Spleen (tissue), 11 donors: ENCODE data around the gene DOCK4. TPM values are rescaled to one million over a fixed set of nuclear protein-coding genes. Genes with fewer than 3 reads are reported as not detected.

Source experiments
- DNase-seq: peaks from one replicate; pipeline ENCODE4 v3.0.0-alpha.2; 2020
- H3K27ac ChIP-seq, 8 donors: fragments of 200-600 bp; sonication (generic) in 7 of 8; 1 replicate in 4 of 8; 2 replicates in 4 of 8; pipeline versions ENCODE4 v1.5.0 to v1.8.0; 2016 to 2021; ENCODE audit warnings: inconsistent platforms in 4 of 8, mild to moderate bottlenecking in 4 of 8, moderate library complexity in 1 of 8
- H3K27me3 ChIP-seq, 7 donors: fragments of 200-600 bp; sonication (generic) in 6 of 7; replicated peaks in 1 of 7; 1 replicate in 4 of 7; 2 replicates in 3 of 7; pipeline versions ENCODE4 v1.5.0 to v1.8.0; 2016 to 2021; ENCODE audit warnings: inconsistent platforms in 3 of 7, mild to moderate bottlenecking in 1 of 7
- H3K36me3 ChIP-seq, 6 donors: fragments of 200-600 bp; sonication (generic) in 5 of 6; 1 replicate in 4 of 6; 2 replicates in 2 of 6; pipeline versions ENCODE4 v1.5.0 to v1.8.0; 2016 to 2021; ENCODE audit warnings: inconsistent platforms in 2 of 6
- H3K4me1 ChIP-seq, 6 donors: fragments of 200-600 bp; sonication (generic) in 5 of 6; 1 replicate in 3 of 6; 2 replicates in 3 of 6; pipeline versions ENCODE4 v1.5.0 to v1.8.0; 2016 to 2021; ENCODE audit warnings: inconsistent platforms in 3 of 6
- H3K4me3 ChIP-seq, 8 donors: fragments of 200-600 bp; sonication (generic) in 7 of 8; 1 replicate in 4 of 8; 2 replicates in 4 of 8; pipeline versions ENCODE4 v1.5.0 to v1.8.0; 2016 to 2021; ENCODE audit warnings: inconsistent platforms in 4 of 8, mild to moderate bottlenecking in 4 of 8, moderate library complexity in 2 of 8
- H3K9me3 ChIP-seq, 8 donors: fragments of 200-600 bp; sonication (generic) in 7 of 8; 1 replicate in 4 of 8; 2 replicates in 4 of 8; pipeline versions ENCODE4 v1.5.0 to v1.8.0; 2016 to 2021; ENCODE audit warnings: inconsistent platforms in 4 of 8
- CTCF ChIP-seq, 11 experiments: fragments of 200-600 bp in 7 of 11; fragments of 450-650 bp in 4 of 11; sonication (generic) in 4 of 11; IDR thresholded peaks in 8 of 11; conservative IDR thresholded peaks in 3 of 11; 1 replicate in 7 of 11; 2 replicates in 4 of 11; pipeline versions ENCODE4 v1.4.0 to v1.8.0; 2016 to 2021; ENCODE audit warnings: antibody characterized with exemption in 11 of 11, inconsistent platforms in 4 of 11, mild to moderate bottlenecking in 1 of 11
- POLR2A ChIP-seq, 3 donors: fragments of 450-650 bp; IDR thresholded peaks; one replicate each; pipeline ENCODE4 v1.5.1; 2017; ENCODE audit warnings: antibody characterized with exemption in 3 of 3, mild to moderate bottlenecking in 1 of 3
- POLR2AphosphoS5 ChIP-seq, 3 donors: sonication (generic); formaldehyde crosslinking; IDR thresholded peaks; one replicate each; pipeline ENCODE4 v1.5.1; 2017; ENCODE audit warnings: antibody characterized with exemption in 3 of 3
- WGBS, 5 donors: extraction: QIAGEN DNeasy Blood & Tissue Kit in 3 of 5; methylation state at CpG; one replicate each; pipeline versions ENCODE4 v1.1.5 to v1.1.7; 2013 to 2018; 5-methylcytosine and 5-hydroxymethylcytosine counted together
- intact Hi-C: fragments of 100-400 bp; cut with DNase I; formaldehyde crosslinking; loops from one replicate; pipeline ENCODE4 v1.15.0; 2023; ENCODE audit warnings: low total_unique reads
- polyA plus RNA-seq, 3 donors: library from polyadenylated mRNA; stranded (reverse); fragments of 200-250 nt; gene quantifications; one replicate each; pipeline ENCODE4 v1.2.1, GENCODE V29; 2013
- total RNA-seq, 7 donors: library from RNA; depleted of rRNA in 3 of 7; stranded (reverse); fragments of >200 nt in 3 of 7; fragmentation: NEBNext Ultra II Directional in 4 of 7; extraction: Animal tissue kit (Norgen Biotek cat#: 25700) in 4 of 7; gene quantifications; one replicate each; pipeline versions ENCODE4 v1.1.0 to v1.2.1, GENCODE V29; 2016 to 2021
- donor health status: healthy with polysubstance abuse.
- donor health status: DM: no; HTN: no; CAD: no; lungs with moderate emphysema.
- donor health status: DM: no; HTN: no; CAD: no.
- donor health status: Bipolar disorder and iron deficiency.
- donor health status: healthy.
- donor health status: DM: no; HTN: no; CAD: no.
- donor health status: DM: yes; HTN: yes; CAD: no.

DOCK4 gene
- total and polyA plus RNA-seq, 10 donors: 1.4 to 26.9 (median 14.2) TPM

- Histone ChIP-seq H3K27ac (peak overlapping the region in 2 of 8 donors; percentile 25 to 36), H3K4me3 (no peak overlapping the region), H3K9me3 (no peaks in the 10 kb centered on the region), H3K27me3 (no peaks in the 10 kb centered on the region), H3K36me3 (no peaks in the 10 kb centered on the region), H3K4me1 (peaks cover 0 to 30% (median 16%) of the 10 kb centered on the region in 6 donors)
- intact Hi-C loops: no loop called here
- 45 to 61% (median 52%) methylated on average over 2 of the region's 2 CpGs for WGBS, 5 donors
- no peak for DNase-seq
- TF ChIP-seq CTCF (IDR thresholded peaks at IDR 0.05 in 8 of 11, conservative IDR thresholded peaks at IDR 0.05 in 3 of 11): no peak
- peak in 2 of 3 donors; percentile 24 to 38 for TF ChIP-seq POLR2AphosphoS5 (IDR thresholded peaks at IDR 0.05)
- TF ChIP-seq POLR2A (IDR thresholded peaks at IDR 0.05): no peak
Measured at GRCh38 chr7:112162142-112162766, 43.9 kb downstream of the DOCK4 start.

- H3K4me1 ChIP-seq: peaks cover 0 to 30% (median 16%) of the 10 kb centered on the region in 6 donors
- no peak for TF ChIP-seq CTCF (IDR thresholded peaks at IDR 0.05 in 8 of 11, conservative IDR thresholded peaks at IDR 0.05 in 3 of 11)
- H3K27me3 ChIP-seq: no peaks in the 10 kb centered on the region
- H3K27ac ChIP-seq: peak overlapping the region in 1 of 8 donors; percentile 30
- 68 to 75% (median 74%) methylated on average over 3 of the region's 3 CpGs for WGBS, 5 donors
- no peaks in the 10 kb centered on the region for H3K36me3 ChIP-seq
- no peak for DNase-seq
- intact Hi-C loops: no loop called here
- no peak overlapping the region for H3K4me3 ChIP-seq
- H3K9me3 ChIP-seq: no peaks in the 10 kb centered on the region
Measured at GRCh38 chr7:112161253-112162141, 44.7 kb downstream of the DOCK4 start.

GRCh38 chr7:112160771-112161150 lies 45.4 kb downstream of the DOCK4 start:
- Histone ChIP-seq H3K27ac (peak overlapping the region in 1 of 8 donors; percentile 30), H3K9me3 (no peaks in the 10 kb centered on the region), H3K4me1 (peaks cover 0 to 30% (median 16%) of the 10 kb centered on the region in 6 donors), H3K4me3 (no peak overlapping the region), H3K27me3 (no peaks in the 10 kb centered on the region), H3K36me3 (no peaks in the 10 kb centered on the region)
- intact Hi-C loops: no loop called here
- WGBS, 5 donors: 64 to 81% (median 74%) methylated on average over 7 of the region's 7 CpGs
- no peak for DNase-seq
- TF ChIP-seq CTCF (IDR thresholded peaks at IDR 0.05 in 8 of 11, conservative IDR thresholded peaks at IDR 0.05 in 3 of 11): no peak
- TF ChIP-seq POLR2A (IDR thresholded peaks at IDR 0.05): no peak
- TF ChIP-seq POLR2AphosphoS5 (IDR thresholded peaks at IDR 0.05): no peak
